Central memory CD4-positive, alpha-beta T cell (primary cell): Measurements from ENCODE around the gene ASMTL.
"Not testable (repeated sequence)": the region's sequence is repeated elsewhere in the genome, so short reads cannot be mapped to it uniquely, and the experiment has no call there.

Experiments
- DNase-seq: peaks from one replicate; pipeline ENCODE4 v3.0.0; 2022

Gene ASMTL

DNA sequence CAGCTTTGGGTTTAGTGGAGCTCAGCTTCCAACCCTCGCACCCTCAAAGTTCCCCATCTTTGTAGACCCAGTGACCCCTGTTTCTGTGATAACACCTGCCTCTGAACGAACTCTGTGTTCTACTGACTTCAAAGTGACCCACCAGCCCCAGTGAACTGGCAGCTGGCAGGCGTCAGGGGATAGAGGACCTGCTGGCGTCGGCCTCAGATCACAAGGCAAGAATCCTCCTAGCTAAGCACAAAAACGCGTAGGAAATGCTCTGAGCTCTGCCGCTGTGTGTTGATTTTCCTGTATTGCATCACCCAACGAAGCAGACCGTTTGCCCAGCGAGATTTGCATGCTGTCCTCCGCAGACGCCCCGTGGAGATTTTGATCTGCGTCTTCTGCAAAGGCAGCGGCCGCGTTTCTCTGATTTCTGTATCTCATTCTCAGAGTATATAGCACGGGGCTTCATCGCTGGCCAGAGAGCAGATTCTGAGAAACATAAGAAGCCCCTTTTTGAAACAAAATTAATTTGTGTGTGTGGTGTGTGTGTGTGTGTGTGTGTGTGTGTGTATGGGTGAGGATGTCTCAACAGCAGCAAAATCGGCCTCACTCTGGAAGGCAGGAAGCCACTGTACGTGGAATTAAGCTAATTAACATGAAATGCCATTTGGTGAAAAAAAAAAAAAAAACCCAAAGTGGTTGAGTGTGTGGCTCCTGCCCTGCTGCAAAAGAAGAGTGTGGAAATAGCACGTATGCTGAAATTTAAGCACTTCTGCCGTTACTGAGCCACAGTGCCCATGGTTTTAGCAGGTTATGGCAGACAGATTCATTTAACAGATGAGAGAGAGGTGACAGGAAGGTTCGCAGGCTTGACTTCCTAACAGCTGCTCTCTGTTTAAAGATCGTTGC, 29.2 kb upstream of the ASMTL start:
- DNase-seq: peak; percentile 83

DNA sequence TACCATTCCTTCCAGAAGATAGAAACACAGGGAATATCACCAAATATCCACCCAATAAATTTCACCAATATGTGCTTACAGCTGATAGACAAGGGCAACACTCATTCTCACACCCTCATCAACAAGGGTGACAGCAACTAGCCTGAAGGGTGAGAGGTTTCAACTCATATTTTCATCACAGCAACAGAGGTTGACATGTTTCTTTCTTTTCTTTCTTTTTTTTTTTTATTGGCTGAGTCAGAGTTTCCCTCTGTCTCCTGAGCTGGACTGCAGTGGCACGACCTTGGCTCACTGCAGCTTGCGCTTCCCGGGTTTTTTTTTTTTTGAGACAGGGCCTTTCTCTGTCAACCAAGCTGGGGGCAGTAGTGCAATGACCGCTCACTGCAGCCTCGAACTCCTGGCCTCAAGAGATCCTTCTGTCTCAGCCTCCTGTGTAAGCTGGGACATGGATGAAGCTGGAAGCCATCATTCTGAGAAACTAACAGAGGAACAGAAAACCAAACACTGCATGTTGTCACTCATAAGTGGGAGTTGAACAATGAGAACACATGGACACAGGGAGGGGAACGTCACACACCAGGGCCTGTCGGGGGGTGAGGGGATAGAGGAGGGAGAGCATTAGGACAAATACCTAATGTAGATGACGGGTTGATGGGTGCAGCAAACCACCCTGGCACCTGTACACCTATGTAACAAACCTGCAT, 27.5 kb upstream of the ASMTL start:
- DNase-seq: no peak

DNA sequence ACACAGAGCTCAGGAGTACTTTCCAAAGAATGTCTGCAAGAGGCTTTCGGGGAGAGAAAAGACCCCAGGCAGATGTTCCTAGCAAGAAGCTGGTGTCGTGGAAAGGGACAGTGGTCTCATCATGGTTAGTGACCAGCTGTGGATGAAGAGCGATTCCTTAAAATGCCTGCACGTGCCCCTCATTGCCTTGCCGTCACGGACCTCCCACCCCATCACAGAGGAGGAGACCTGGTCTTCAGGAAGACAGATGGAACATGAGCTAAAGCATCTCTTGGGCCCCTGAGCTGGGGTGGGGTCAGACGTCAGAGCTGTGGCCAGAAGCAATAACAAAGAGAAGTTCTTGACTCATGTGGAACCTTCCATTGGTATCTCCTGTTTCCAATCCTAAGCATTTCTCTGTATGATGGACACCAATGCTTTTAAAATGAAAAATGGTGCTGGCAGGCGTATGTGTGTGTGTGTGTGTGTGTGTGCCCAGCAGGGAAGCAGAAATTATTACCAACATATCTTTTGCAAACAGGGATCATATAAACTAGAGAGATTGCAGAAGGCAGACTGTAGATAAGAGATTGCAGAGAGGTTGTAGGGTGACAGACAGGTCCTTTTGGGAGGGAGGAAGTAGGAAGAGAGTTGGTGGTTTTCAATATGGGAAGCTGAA, 25.2 kb upstream of the ASMTL start:
- no peak for DNase-seq

DNA sequence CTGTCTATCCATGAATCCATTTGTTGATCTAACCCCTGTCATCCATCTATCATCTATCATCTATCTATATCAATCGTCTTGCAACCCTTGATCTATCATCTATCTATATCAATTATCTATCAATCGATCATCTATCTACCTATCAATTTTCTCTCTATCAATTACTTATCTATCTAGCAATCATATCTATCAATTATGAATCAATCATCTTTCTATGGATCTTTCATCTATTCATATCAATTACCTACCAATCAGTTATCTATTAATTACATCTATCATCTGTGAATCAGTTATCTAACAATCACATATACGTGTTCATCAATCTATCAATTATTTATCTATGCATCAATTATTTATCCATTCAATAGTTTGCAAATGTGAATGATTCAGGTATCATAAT, 24.5 kb upstream of the ASMTL start:
- DNase-seq: no peak

DNA sequence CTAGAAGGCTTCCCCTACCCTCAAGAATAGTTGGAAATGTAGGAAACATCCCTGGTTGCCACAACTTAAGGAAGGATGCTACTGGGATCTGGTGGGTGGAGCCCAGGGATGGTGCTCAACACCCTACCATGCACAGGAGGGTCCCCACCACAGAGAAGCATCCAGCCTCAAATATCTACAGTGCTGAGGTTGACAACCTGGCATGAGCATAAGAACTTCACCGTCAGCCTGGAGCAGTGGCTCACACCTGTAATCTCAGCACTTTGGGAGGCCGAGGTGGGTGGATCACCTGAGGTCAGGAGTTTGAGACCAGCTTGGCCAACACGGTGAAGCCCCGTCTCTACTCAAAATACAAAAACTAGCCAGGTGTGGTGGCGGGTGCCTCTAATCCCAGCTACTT, 24.0 kb upstream of the ASMTL start:
- DNase-seq: no peak

DNA sequence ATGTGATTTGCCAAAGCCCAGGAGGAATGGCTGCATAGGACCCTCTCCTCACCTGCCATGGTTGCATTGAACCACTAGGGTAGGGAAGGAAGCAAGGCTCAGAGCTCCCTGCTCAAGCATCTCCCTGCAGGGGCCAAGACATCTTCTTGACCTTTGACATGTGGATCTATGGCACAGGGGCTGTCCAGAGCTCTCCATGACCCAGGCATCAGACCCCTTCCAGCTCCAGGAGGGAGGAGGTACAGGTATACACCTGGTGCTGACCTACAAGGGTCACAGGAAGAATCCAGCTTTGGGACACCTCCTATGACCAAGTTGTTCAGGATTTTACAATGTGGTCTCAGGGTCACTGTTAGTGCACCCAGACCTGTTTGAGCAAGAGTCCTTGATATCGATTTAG, 23.2 kb upstream of the ASMTL start:
- DNase-seq: no peak

DNA sequence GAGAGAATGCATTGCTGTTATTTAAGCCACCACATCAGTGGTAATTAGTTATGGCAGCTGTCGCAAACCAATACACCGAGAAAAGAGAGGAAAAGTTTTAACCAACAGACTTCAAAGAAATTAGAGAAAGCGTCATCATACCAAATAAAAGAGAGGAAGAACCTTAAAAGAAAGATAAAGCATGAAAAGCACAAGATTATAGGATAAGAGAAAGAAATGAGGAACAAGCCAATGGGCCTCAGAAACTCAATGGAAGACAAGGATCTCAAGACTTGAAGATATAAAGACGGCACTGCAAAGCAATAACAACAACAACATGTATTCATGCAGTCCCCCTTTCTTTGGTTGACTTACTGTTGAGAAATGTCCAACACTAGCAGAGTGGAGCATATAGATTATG, 22.8 kb upstream of the ASMTL start:
- DNase-seq: no peak

DNA sequence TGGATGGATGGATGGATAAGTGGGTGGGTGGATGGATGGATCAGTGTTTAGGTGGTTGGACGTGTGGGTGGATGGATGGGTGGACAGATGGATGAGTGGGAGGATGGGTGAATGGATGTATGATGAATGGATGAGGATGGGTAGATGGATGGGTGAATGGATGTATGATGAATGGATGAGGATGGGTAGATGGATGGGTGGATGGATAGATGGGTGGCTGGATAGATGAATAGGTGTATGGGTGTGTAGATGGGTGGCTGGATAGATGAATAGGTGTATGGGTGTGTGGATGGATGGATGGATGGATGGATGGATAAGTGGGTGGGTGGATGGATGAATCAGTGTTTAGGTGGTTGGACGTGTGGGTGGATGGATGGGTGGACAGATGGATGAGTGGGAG, 21.9 kb upstream of the ASMTL start:
- not testable (repeated sequence) for DNase-seq

DNA sequence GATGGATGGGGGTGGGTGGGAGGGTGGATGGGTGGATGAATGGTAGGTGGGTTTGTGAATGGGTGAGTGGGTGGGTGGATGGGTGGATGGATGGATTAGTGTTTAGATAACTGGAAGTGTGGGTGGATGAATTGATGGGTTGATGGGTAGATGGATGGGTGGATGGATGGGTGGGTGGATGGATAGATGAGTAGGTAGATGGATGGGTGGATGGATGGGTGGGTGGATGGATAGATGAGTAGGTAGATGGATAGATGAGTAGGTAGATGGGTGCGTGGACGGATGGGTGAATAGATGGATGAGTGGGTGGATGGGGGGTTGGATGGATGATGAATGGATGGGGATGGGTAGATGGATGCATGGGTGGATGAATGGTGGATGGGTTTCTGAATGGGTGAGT, 20.3 kb upstream of the ASMTL start:
- DNase-seq: no peak

DNA sequence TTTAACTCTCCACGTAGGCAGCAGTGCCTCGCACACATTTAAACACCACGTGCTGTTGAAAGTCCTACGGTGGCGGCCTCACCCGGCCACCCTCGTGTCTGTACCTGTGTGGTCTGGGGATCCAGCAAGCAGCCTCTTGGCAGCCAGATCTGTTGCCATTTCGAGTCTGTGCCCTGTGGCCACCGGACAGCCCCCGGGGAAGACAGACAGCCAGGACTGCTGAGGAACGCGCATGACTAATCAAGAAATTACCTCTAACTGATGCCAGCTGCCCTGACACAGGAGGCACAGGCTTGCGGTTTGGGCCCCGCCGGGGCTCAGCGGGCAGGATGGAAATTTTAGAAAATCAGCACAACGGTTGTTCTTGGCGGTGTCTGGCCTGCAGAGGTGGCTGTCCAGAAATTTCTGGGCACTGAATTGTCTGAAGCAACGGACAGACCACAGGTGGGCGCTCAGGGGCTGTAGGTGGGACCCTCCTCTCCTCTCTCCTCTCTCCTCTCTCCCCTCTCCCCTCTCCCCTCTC, 15.6 kb upstream of the ASMTL start:
- DNase-seq: peak; percentile 80

DNA sequence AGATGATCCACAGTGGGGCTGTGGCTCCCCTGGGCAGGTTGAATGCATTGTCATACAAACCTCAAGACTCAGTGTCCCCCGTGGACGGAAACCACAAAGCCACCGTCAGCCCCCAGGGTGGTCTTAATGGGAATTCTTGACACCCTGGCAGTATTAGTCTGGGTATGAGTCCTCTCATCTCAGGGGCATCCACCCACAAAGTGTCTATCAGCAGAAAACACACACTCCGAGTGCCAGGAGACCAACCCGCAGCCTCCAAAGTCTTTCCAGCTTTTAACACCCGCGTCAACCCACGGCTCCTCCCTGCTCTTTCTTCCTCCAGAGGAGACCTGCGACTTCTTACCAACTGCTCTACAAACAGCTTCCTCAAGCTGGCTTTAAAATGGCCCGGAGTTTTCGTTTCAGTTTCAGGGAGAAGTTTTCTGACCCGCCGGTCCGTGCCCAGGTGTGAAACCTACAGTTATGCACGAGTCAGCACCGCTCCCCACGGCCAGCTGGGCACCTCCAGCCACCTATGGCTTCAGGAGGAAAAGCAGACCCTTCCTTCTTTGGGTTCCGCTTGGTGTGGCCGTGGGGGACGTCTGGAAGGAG, 14.4 kb upstream of the ASMTL start:
- peak; percentile 63 for DNase-seq

DNA sequence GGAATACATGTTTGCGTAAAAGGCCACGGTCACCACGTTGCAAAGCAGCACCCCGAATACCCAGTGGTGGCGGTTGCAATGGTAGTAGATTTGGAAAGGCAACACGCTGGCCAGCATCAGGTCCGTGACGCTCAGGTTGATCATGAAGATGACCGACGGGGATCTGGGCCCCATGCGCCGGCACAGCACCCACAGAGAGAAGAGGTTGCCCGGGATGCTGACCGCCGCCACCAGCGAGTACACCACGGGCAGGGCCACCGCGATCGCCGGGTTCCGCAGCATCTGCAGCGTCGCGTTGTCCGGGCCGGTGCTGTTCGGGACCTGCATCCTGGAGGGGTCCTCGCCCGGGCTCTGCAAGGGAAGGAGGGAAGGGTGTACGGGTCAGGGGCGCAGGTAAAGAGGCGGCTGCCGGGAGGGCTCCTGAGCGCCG, 13.5 kb upstream of the ASMTL start:
- DNase-seq: no peak

DNA sequence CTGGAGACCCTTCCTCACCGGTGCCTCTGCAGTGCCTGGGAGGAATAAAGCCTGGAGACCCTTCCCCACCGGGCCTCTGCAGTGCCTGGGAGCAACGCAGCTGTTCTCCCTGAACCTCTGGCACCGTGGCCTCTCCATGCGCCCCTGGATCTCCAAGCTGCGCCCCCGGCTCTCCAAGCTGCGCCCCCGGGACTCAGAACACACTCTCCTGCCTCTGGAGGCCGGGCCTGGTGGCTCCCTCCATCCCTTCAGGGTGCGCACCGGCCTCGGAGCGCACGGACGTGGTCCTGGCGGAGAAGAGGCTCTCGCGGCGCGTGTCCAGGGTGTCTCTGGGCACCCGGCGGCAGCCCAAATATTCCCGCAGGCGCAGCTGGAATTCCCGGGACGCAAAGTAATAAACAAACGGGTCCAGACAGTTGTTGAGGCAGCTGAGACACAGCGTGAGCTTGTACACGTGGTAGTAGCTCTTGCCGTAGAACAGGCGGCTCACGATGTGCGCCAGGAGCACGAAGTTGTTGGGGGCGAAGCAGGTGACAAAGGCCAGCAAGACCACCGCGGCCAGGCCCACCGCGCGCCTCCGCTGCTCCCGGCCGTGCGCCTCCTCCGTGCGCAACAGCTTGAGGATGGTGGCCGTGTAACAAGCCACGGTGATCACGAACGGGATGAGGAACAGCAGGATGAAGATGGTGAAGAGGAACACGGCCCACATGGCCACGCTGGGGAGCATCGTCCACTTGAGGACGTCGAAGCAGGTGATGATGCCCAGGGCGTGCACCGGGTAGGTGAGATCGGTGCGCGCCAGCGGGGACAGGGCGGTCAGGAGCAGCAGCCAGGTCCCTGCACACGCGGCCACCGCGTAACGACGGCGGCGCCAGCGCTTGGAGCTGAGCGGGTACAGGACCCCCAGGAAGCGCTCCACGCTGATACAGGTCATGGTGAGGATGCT, 12.8 kb upstream of the ASMTL start:
- DNase-seq: no peak

DNA sequence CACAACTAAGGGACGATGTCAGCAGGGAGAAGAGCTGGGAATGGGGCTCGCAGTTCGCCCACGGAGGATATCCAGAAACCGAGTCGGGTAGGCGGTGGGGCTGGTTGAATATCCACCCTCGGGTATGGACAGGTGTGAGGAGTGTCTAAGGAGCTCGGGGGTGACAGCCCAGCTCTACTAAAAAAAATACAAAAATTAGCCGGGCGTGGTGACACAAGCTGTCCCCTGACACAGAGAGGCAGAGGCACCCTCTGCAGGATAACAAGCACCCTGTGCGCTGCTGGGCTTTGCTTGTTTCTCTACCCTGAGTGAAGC, 12.2 kb upstream of the ASMTL start:
- DNase-seq: no peak

DNA sequence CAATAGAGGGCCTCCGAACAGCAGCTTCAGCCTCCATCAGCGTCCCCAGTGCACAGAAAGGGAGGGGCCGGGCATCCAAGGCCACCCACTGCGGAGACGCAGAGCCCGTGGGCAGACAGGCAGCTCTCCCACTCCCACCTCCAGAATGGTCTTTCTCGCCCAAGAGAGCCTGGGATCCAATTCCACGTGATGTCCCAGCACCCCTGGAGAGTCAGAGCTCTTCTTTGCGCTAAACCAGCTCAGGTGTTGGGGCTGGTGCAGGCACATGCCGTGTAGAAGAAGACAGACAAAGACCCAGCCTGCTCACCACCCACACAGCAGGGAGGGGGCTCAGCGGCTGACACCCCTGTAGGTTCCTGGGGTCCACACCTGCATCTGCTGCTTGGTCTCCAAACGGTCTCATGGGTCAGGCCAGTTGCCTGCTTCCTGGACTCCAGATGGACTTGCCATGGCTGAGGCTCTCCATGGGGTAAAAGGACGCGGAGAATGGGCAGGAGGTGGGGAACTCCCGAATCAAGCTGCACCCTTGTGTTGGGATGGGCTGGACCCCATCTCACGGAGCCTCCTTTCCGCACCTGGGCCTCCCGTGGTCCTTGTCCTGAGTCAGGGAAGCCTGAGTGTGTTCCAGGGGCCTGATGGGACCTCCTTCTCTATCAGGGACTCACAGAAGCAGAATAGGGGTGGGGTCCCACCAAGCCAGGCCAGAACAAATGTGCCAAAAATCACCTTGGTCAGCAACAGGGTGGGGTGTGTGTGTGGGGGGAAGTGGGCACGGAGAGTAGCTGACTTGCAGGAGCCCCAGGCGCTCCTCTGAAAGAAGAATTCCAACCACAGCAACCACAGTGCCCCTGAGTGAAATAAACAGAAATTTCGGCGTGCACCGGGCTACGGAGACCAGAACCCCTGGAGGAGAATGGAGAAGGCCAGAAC, 11.6 kb upstream of the ASMTL start:
- no peak for DNase-seq

DNA sequence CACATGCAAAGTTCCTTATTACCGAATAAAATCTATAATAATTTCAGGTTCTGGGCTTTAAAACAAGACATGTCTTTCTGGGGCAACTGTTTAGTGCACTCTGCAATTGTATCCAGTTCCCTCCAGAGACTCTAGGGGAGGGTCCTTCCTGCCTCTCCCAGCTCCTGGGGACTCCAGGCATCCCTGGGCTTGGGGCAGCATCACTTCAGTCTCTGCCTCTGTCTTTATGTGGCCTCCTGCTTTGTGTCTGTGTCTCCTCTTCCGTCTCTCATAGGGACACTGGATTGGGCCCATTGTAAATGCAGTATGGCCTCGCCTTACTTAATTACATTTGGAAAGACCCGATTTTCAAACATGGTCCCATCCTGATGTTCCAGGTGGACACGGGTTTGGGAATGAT, 10.9 kb upstream of the ASMTL start:
- no peak for DNase-seq

DNA sequence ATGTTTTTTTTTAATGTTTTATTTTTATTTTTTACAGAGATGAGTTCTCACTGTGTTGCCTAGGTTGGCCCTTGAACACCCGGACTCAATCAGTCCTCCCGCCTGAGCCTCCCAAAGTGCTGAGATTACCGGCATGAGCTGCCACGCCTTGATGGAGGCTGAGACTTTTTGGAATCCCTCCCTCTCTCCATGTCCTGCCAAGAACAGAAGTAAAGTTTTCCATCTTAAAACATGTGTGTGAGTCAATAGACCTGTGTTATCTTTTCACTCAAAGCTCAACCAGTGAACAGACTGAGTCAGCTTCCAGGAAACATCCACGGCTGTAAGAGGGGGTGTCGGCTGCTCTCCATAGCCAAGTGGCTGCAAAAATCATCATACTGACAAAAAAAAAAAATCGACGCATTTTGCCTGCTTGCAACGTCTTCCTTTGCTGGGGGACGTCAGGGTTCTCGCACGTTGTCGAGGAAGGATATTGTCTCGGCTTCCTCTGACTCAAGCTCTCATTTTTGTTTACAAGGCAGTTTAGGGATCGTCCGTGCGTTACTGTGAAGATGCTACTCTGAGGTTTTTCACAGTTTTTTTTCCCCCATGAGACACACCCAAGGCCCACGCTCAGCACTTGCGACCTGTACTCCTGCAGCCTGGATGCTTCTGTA, 10.0 kb upstream of the ASMTL start:
- DNase-seq: peak; percentile 94

DNA sequence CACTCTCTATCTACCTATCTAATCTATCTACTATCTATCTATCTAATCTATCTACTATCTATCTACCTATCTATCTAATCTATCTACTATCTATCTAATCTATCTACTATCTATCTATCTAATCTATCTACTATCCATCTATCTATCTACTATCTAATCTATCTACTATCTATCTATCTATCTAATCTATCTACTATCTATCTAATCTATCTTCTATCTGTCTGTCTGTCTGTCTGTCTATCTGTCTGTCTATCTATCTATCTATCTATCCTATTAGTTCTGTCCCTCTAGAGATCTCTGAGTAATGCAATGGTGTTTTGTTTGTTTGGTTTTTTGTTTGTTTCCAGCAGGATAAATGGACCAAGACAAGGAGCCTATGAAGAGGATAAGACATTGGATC, 9.4 kb upstream of the ASMTL start:
- no peak for DNase-seq

DNA sequence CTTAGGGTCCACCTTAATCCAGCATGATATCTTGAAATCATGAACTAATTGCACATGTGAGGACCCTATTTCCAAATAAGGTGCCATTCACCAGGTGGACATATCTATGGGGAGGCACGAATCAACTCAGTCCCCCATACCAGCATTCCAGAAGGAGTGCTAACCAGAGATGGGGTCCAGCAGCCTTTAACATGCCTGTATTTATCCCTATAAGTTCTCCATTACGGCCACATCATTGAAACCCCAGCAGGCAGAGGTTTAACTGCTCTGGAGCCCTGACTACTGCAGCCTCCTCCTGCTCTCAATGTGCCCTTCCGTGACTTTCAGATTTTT, 3.2 kb upstream of the ASMTL start:
- DNase-seq: no peak

DNA sequence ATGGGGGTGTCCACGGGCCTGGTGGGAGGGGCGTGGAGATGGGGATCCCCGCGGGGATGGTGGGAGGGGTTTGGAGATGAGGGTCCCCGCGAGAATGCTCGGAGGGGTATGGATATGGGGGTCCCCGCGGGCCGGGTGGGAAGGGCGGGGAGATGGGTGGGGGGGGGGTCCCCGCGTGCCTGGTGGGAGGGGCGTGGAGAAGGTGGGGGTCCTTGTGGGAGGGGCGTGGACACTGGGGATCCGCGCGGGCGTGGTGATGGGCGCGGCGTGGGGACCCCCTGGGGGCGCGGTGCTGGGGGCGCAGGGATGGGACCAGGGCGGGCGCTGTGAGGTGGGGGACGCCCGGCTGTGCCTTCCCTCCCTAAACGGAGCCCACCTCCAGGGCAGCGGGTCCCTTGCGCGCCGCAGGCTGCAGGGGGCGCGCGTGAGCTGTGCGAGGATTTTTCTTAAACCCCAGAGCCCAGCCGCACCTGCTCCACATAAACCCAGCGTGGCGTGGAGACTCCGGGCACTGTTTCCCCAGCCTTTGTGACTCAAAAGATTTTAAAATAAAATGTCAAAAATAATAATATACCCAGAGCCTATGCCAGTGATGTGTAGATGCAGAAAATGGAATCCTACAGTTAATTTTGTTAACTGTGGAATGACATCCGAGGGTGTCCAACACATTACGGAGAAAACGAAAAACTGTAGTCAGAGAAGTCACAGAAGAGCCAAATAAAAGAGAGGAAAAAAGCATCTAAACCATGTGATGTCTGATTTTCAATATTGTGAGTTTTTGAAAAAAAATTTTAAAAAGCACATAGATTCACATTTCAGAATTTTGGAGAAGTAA, 1.5 kb upstream of the ASMTL start:
- DNase-seq: peak; percentile 83
